SH-SY5Y (cell line): Measurements from ENCODE around the gene RNF11.

ENCODE experiments used
- GATA2 ChIP-seq: IDR thresholded peaks from 2 replicates; pipeline ENCODE4 v1.6.1; 2011; ENCODE audit warnings: mild to moderate bottlenecking, low read depth, low read length
- GATA3 ChIP-seq: IDR thresholded peaks from 2 replicates; pipeline ENCODE4 v1.6.1; 2011; ENCODE audit warnings: low read depth, mild to moderate bottlenecking, low read length, moderate library complexity

RNF11 gene

GRCh38 chr1:51306950-51307349, 70.9 kb downstream of the RNF11 start:
- TF ChIP-seq GATA3 (no peak), GATA2 (no peak)

DNA sequence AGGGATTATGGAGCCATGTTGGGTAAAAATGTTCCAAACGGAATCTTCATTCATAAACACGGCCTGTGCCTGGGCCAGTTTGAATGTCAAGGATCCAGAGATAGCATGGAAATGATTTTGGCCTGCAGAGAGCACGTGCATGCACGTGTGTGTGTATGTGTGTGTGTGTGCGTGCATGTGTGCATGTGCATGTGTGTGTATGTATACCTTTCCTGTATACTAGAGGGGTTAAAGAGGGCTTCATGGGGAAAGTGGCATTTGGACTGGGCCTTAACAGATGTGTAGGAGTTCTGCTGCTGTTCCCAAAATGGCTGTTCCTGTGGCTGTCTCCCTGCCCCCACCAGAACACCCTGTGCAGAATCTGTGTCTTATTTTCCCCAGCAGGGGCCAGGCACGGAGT, 72.6 kb downstream of the RNF11 start:
- TF ChIP-seq GATA3 (no peak), GATA2 (no peak)

DNA sequence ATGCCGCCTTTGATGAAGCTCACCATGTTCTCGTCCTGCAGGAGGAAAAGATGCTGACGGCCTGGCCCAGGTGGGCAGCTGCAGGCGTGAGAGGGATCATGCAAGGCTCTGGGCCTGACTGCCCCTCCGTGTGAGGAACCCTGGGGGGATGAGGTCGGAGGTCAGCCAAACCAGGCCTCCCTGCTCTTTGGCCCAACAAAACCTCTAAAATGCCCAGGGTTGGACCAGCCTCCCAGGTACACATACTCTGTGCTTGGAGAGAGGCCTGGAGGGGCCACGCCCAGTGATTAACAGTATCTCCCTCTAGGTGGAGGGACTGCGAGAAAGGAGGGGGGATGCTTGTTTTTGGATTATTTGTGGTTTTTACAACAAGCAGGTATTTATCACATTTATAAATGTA, 73.2 kb downstream of the RNF11 start:
- TF ChIP-seq GATA3 (no peak), GATA2 (no peak)

DNA sequence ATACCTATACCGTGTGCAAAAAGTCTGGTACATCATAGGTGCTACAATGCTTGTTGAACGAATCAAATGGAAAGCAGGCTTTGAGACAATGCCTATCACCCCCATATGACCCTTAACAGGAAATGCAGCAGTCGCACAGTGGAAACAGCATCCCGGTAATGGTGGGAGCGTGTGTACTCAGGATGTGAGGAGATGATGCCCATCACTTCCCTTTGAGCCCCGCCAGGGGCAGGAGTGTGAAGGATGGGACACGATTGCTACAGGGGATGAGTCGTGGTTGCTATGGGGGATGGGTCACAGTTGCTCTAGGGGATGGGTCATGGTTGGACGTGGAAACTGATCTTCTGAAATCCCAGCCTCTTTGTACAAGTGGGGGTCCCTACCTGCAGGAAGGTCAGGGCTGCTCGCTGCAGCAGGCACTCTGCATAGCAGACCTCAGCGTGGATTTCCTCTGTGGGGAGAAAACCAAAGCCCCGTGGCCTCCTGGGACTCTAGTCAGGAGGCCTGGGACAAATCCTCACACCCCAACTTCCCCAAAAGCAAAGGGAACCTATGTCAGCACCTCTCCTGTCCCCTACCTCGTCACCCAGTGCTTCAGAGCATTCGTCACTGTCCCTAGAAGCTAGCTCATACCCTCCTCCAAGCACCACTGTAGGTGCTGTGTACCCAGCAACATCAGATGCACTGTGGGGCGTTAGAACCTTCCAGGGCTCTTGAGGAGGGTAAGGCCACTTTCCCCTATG, 75.0 kb downstream of the RNF11 start:
- TF ChIP-seq GATA2 (no peak), GATA3 (no peak)

DNA sequence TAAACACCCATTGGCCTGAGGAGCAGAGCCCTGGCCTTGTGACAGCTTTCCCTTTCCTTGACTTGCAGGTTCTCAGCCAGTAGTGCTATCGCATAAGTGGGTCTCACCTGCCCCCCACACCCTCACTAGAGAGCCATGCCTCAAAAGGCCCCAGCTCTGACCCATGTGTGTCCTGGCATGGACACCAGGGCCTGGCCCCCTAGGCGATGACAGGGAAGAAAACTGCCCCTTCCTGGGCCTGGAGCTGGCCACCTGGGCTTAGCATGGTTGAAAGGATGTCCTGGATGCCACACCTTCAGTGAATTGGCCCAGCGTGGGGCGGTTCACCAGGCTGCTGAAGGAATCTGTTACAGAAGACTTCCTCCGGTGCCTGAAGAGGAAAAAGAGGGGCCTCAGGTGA, 75.8 kb downstream of the RNF11 start:
- TF ChIP-seq GATA2 (no peak), GATA3 (no peak)

DNA sequence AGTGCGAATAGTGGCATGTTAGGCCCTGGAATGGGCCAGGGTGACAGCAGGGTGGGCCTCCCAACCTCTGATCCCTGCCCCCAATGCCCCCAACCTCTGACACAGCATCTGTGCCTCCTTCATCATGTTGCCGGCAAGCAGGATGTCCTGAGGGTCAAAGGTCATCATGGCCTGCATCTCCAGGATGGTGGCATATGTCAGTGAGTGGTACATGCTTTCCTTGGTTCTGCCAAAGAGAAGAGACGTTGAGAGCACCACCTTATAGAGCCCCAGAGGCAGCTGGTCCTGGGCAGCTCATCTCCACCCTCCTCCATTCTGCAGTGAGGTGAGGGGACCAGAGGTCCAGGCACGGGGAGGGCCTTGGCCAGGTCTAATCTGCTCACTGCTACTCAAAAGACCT, 76.6 kb downstream of the RNF11 start:
- no peak for TF ChIP-seq GATA2
- TF ChIP-seq GATA3, result no peak

- TF ChIP-seq GATA3, result no peak
- TF ChIP-seq GATA2, result no peak
These were observed 77.3 kb downstream of the RNF11 start for GRCh38 chr1:51313268-51313852.

DNA sequence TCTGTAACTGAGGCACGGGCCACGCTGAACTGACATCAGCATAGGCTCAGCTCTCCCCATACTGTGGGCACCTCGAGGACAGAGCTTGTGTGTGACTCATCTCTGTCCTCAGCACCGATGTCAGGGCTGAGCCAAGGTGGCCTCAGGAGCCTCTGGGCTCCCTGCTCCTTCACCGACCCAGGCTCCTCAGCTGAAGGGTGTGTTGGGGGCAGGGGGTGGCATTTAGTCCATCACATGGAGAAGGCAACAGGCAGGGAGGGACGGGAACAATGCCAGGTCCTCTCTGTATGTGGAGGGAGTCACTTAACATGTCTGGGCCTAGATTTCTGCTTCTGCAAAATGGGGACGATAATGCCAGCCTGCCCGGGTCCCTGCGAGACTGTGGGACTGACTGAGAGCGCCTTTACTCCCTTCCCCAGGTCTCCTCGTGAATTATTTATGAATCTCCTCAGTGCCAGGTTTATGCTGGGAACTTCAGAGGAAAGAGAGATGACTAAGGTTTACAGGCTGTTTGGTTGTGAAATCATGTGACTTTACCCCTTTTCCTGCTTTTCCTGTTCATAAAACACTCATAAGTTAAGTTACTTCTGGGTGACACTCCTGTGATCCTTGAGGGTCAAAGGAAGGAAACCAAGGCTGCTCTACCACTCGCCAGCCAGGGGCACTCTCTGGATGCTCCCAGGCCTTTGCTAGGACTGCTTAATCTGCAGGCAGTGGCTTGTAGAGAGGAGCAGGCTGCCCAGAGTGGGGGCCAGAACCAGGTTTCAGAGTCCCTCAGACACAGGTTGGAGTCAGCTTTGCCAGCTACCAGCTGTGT, 78.1 kb downstream of the RNF11 start:
- no peak for TF ChIP-seq GATA2
- no peak for TF ChIP-seq GATA3

GRCh38 chr1:51314974-51315373, 78.9 kb downstream of the RNF11 start:
- TF ChIP-seq GATA2 (no peak), GATA3 (no peak)

- TF ChIP-seq GATA2 (no peak), GATA3 (no peak)
These were observed 80.2 kb downstream of the RNF11 start for GRCh38 chr1:51316113-51316845.

DNA sequence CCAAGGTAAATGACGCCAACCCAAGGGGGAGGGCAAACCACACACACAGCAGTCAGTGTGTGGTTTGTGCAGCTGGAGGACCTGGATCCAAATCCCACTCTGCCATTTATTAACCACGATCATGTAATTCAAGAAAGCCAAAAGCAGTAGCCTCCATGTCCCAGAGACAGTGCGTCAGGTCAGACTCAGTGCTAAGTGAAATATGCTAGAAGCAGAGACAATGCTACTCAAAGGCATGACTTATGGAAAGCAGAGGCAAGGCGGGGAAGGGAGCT, 80.7 kb downstream of the RNF11 start:
- TF ChIP-seq GATA2 (no peak), GATA3 (no peak)

GRCh38 chr1:51317798-51318197, 81.7 kb downstream of the RNF11 start:
- TF ChIP-seq GATA3 (no peak), GATA2 (no peak)

DNA sequence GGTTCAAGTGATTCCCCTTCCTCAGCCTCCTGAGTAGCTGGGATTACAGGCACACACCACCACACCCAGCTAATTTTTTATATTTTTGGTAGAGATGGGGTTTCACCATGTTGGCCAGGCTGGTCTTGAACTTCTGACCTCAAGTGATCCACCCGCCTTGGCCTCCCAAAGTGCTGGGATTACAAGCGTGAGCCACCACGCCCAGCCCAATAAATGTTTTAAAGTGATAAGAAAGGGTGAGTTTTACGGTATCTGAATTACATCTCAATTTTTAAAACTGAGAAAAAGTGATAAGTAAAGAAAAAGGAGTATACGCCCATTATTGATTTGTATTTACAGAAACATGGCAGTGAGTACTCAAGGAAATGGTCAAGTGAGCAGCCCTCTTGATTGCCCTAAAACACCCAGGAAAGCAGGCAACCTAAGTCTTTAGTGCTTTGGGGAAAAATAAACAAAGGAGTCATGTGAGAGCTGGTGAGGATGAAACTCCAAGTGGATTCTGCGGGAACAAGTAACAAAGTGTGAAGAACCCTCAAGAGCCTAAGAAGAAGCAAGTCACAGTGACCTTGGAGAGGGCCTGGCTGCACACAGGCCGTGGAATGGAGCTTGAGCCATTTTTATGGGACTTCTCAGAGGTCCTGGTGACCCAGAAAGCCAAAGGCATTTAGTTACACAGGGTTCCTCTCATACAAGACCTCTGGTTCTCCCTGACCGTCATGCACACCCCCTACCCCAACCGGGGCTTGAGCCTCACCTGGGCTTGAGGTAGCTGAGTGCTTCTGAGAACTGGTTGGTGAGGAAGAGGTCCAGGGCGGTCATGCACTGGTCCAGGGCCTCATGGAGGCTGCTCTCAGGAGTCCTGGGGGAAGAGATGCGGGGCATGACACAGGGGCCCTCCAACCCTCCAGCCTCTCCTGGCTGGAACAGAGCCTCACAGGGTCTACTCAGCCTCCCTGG, 85.2 kb downstream of the RNF11 start:
- TF ChIP-seq GATA3, result no peak
- TF ChIP-seq GATA2, result no peak

DNA sequence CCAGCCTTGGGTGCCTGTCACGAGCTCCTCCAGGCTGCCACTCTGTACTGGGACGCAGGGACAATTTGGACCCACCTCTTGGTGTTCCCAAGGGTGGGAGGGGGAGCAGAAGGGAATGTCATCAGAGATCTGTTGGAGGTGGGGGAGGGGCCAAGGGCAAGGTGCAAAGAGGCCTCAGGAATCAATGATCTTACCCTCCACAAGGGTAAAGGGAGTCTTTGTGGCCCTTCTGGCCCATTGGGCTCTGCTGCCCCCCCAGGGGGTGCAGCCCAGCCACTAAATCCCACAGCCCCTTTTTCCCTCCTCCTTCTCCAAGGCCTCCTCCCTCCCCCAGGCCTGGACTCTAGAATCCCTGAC, 85.8 kb downstream of the RNF11 start:
- no peak for TF ChIP-seq GATA2
- TF ChIP-seq GATA3, result no peak
